ENCODE measurements around the gene ITPKC.

ITPKC gene

GRCh38 chr19:40701758-40702157 lies 15.2 kb upstream of the ITPKC start:
- Histone ChIP-seq H3K27me3 (no peaks in the 10 kb centered on the region), H3K4me2 (no peak overlapping the region), H3K4me1 (no peaks in the 10 kb centered on the region), H3K4me3 (no peak overlapping the region), H3K36me3 (peaks cover 72% of the 10 kb centered on the region), H3K9ac (no peak overlapping the region), H3K27ac (no peak overlapping the region), H4K20me1 (no peaks in the 10 kb centered on the region), H3K9me3 (no peaks in the 10 kb centered on the region)
- no peak for TF ChIP-seq Cebpa-rat (IDR thresholded peaks at IDR 0.05)

GRCh38 chr19:40702337-40703012 lies 14.4 kb upstream of the ITPKC start:
- peaks cover 79% of the 10 kb centered on the region for H3K36me3 ChIP-seq

GRCh38 chr19:40703029-40703755 lies 13.7 kb upstream of the ITPKC start:
- no peak overlapping the region for H3K4me2 ChIP-seq
- no peak overlapping the region for H3K4me3 ChIP-seq
- TF ChIP-seq Cebpa-rat (IDR thresholded peaks at IDR 0.05) = no peak
- no peaks in the 10 kb centered on the region for H4K20me1 ChIP-seq
- H3K9me3 ChIP-seq = no peaks in the 10 kb centered on the region
- H3K9ac ChIP-seq = no peak overlapping the region
- H3K27me3 ChIP-seq = no peaks in the 10 kb centered on the region
- H3K4me1 ChIP-seq = no peaks in the 10 kb centered on the region
- no peak overlapping the region for H3K27ac ChIP-seq
- peaks cover 86% of the 10 kb centered on the region for H3K36me3 ChIP-seq

More at GRCh38 chr19:40702337-40703012, 14.4 kb upstream of the ITPKC start:
- Histone ChIP-seq H4K20me1 (no peaks in the 10 kb centered on the region), H3K9ac (no peak overlapping the region), H3K4me3 (no peak overlapping the region), H3K27me3 (no peaks in the 10 kb centered on the region), H3K27ac (no peak overlapping the region), H3K4me1 (no peaks in the 10 kb centered on the region), H3K4me2 (no peak overlapping the region), H3K9me3 (no peaks in the 10 kb centered on the region)
- TF ChIP-seq Cebpa-rat (IDR thresholded peaks at IDR 0.05) = no peak

DNA sequence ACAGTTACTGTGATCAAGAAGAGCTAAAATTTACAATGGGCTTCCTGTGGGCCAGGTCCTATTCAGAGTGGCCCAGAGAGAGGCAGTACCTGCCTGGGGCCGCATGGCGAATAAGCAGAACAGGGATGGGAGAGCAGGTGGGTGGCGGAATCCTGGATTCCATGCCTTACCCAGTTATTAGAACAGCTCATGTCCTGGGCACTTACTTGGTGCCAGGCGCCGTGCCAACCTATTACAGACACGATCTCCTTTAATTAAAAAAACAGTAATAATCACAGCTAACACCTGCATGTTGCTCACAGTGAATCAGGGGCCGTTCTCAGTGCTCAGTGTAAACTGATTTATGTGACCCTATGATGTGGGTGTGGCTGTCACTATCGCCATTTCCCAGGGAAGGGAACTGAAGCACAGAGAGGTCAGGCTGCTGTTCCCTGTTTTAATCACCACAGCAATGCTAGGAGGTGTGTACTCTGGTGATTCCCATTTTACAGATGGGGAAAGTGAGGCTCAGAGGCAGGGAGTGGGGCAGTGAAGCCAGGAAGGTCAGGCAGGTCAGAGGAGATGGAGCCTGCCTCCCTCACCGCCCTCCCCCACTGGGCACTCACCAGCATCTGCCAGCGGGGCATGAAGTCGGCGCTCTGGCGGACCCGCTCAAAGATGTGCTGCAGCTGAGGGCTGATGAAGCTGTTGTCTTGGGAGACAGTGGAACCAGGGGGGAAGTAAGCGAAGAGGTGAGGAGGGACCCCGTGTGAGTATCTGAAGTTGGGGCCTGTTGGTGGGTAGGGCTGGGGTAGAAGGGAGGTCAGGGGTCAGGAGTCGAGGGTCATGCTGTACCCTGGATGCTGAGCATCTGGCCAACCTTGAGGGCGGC lies 12.2 kb upstream of the ITPKC start:
- H3K9ac ChIP-seq = no peak overlapping the region
- H3K4me1 ChIP-seq = no peaks in the 10 kb centered on the region
- no peaks in the 10 kb centered on the region for H3K9me3 ChIP-seq
- H3K27me3 ChIP-seq = no peaks in the 10 kb centered on the region
- peaks cover 97% of the 10 kb centered on the region for H3K36me3 ChIP-seq
- no peak overlapping the region for H3K27ac ChIP-seq
- no peak overlapping the region for H3K4me3 ChIP-seq
- no peak for TF ChIP-seq Cebpa-rat (IDR thresholded peaks at IDR 0.05)
- no peaks in the 10 kb centered on the region for H4K20me1 ChIP-seq
- no peak overlapping the region for H3K4me2 ChIP-seq

DNA sequence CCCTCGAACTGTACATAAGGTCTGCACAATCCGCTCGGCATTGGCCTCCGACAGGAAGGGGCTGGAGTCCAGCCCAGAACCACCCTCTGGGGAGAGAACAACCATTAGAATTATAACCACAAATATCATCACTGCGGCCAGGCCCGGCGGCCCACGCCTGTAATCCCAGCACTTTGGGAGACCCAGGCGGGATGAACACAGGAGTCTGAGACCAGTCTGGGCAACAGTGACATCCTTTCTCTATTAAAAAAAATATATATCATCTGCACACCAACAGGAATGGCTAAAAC lies 11.6 kb upstream of the ITPKC start:
- TF ChIP-seq Cebpa-rat (IDR thresholded peaks at IDR 0.05) = no peak
- peaks cover 97% of the 10 kb centered on the region for H3K36me3 ChIP-seq
- H4K20me1 ChIP-seq = no peaks in the 10 kb centered on the region
- H3K9ac ChIP-seq = no peak overlapping the region
- H3K4me3 ChIP-seq = no peak overlapping the region
- no peaks in the 10 kb centered on the region for H3K27me3 ChIP-seq
- no peak overlapping the region for H3K4me2 ChIP-seq
- H3K27ac ChIP-seq = no peak overlapping the region
- H3K9me3 ChIP-seq = no peaks in the 10 kb centered on the region
- H3K4me1 ChIP-seq = no peaks in the 10 kb centered on the region

GRCh38 chr19:40705950-40706619 lies 10.8 kb upstream of the ITPKC start:
- Histone ChIP-seq H4K20me1 (no peaks in the 10 kb centered on the region), H3K36me3 (peaks cover 96% of the 10 kb centered on the region), H3K27me3 (no peaks in the 10 kb centered on the region), H3K27ac (no peak overlapping the region), H3K4me3 (no peak overlapping the region), H3K4me1 (no peaks in the 10 kb centered on the region), H3K9ac (no peak overlapping the region), H3K9me3 (no peaks in the 10 kb centered on the region), H3K4me2 (no peak overlapping the region)
- no peak for TF ChIP-seq Cebpa-rat (IDR thresholded peaks at IDR 0.05)

DNA sequence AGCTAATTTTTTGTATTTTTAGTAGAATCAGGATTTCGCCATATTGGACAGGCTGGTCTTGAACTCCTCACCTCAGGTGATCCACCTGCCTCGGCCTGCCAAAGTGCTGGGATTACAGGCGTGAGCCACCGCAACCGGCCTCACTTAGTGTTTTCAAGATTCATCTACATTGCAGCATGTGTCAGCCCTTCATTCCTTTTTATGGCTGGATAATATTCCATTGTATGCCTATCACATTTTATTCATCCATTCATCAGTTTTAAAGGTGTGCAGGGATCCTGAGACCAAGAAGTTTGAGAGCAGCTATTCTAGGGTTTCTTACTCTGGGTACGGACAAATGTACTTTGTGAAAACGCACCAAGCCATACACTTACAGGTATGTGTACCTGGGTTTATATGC lies 9.3 kb upstream of the ITPKC start:
- H3K27ac ChIP-seq = no peak overlapping the region
- H3K36me3 ChIP-seq = peaks cover 89% of the 10 kb centered on the region
- H3K4me3 ChIP-seq = no peak overlapping the region
- H3K9ac ChIP-seq = no peak overlapping the region
- H3K4me1 ChIP-seq = no peaks in the 10 kb centered on the region
- TF ChIP-seq Cebpa-rat (IDR thresholded peaks at IDR 0.05) = no peak
- H3K9me3 ChIP-seq = no peaks in the 10 kb centered on the region
- H3K4me2 ChIP-seq = no peak overlapping the region
- no peaks in the 10 kb centered on the region for H3K27me3 ChIP-seq
- no peaks in the 10 kb centered on the region for H4K20me1 ChIP-seq

DNA sequence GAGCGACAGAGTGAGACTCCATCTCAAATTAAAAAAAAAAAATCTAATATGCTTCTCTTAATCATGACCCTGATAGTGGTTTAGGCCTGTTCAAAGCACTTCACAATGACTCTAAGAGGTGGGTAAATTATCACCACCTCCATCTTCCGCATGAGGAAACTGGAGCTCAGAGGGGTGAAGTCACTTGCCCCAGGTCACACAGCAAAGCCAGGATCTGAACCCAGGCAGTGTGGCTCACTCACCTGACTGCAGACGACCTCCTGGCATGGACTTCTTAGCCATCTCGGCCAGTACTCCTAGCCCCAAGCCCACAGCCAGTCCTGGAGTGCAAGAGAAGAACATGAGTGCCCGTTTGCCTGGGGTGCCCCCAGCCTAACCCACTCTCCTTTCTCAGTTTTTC lies 7.1 kb upstream of the ITPKC start:
- no peaks in the 10 kb centered on the region for H3K9me3 ChIP-seq
- no peak overlapping the region for H3K27ac ChIP-seq
- no peak overlapping the region for H3K4me2 ChIP-seq
- H3K4me1 ChIP-seq = peaks cover 5% of the 10 kb centered on the region
- no peak overlapping the region for H3K9ac ChIP-seq
- peaks cover 73% of the 10 kb centered on the region for H3K36me3 ChIP-seq
- H3K27me3 ChIP-seq = no peaks in the 10 kb centered on the region
- H4K20me1 ChIP-seq = no peaks in the 10 kb centered on the region
- TF ChIP-seq Cebpa-rat (IDR thresholded peaks at IDR 0.05) = no peak
- no peak overlapping the region for H3K4me3 ChIP-seq

GRCh38 chr19:40713939-40714338 lies 3.0 kb upstream of the ITPKC start:
- Histone ChIP-seq H3K27ac (0 out of 2 replicates have a peak overlapping the region, but pooled peaks have one; percentile 63), H3K9me3 (no peaks in the 10 kb centered on the region), H3K9ac (peak overlapping the region; percentile 54; the same call in 1 of the 2 replicates), H3K4me2 (peak overlapping the region; percentile 95), H4K20me1 (peaks cover 16% of the 10 kb centered on the region), H3K4me1 (peaks cover 37% of the 10 kb centered on the region), H3K36me3 (peaks cover 34% of the 10 kb centered on the region), H3K4me3 (0 out of 2 replicates have a peak overlapping the region, but pooled peaks have one; percentile 75), H3K27me3 (no peaks in the 10 kb centered on the region)
- TF ChIP-seq Cebpa-rat (IDR thresholded peaks at IDR 0.05) = no peak

Measured in BLaER1 (cell line).